ENCODE measurements around the gene RHBDD1. TPM values are rescaled to one million over a fixed set of nuclear protein-coding genes. Genes with fewer than 3 reads are reported as not detected.

RHBDD1 gene
- total and polyA plus RNA-seq, 4 donors = 16.8 to 81.3 (median 30.2) TPM

- H3K27ac ChIP-seq (ENCODE audit: low read depth, low read length) = no peak overlapping the region
- WGBS (ENCODE audit: insufficient coverage) = no CpG with 5 or more reads among the region's 2 CpGs
- H3K4me1 ChIP-seq (ENCODE audit: control insufficient read depth, insufficient read depth, low read length) = no peaks in the 10 kb centered on the region
- no peaks in the 10 kb centered on the region for H3K9me3 ChIP-seq (ENCODE audit: control insufficient read depth, insufficient read depth, low read length)
- H3K27me3 ChIP-seq (ENCODE audit: control insufficient read depth, insufficient read depth, low read length) = no peaks in the 10 kb centered on the region
- no peak for DNase-seq (ENCODE audit: low read depth in 4 of 6, low spot score in 6 of 6)
- no peak overlapping the region for H3K4me3 ChIP-seq (ENCODE audit: low read depth, low read length)
- H3K36me3 ChIP-seq (ENCODE audit: control insufficient read depth, insufficient read depth, low read length) = no peaks in the 10 kb centered on the region
Observed at GRCh38 chr2:227025510-227025909, 189.7 kb downstream of the RHBDD1 start.

GRCh38 chr2:227029426-227030105 is 193.7 kb downstream of the RHBDD1 start:
- no peaks in the 10 kb centered on the region for H3K36me3 ChIP-seq (ENCODE audit: control insufficient read depth, insufficient read depth, low read length)
- no peak overlapping the region for H3K27ac ChIP-seq (ENCODE audit: low read depth, low read length)
- DNase-seq (ENCODE audit: low read depth in 4 of 6, low spot score in 6 of 6) = no peak
- no peaks in the 10 kb centered on the region for H3K4me1 ChIP-seq (ENCODE audit: control insufficient read depth, insufficient read depth, low read length)
- H3K9me3 ChIP-seq (ENCODE audit: control insufficient read depth, insufficient read depth, low read length) = no peaks in the 10 kb centered on the region
- no CpG with 5 or more reads among the region's 3 CpGs for WGBS (ENCODE audit: insufficient coverage)
- no peak overlapping the region for H3K4me3 ChIP-seq (ENCODE audit: low read depth, low read length)
- no peaks in the 10 kb centered on the region for H3K27me3 ChIP-seq (ENCODE audit: control insufficient read depth, insufficient read depth, low read length)

DNA sequence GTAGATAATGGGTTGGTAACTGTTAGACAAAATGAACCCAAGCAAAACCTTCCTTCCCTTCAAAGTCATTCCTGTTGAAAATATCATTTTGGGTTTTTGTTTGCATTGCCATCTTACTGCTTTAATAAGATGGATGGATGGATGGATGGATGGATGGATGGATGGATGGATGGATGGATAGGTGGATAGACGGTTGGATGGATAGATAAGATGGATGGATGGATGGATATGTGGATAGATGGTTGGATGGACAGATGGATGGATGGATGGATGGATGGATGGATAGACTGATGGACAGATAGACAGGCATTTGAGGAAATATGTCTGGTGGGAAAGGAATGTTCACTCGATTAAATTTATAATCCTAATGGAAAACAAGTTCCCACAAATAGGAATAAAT is 194.9 kb downstream of the RHBDD1 start:
- Histone ChIP-seq H3K4me1 (ENCODE audit: control insufficient read depth, insufficient read depth, low read length) (no peaks in the 10 kb centered on the region), H3K4me3 (ENCODE audit: low read depth, low read length) (no peak overlapping the region), H3K36me3 (ENCODE audit: control insufficient read depth, insufficient read depth, low read length) (no peaks in the 10 kb centered on the region), H3K9me3 (ENCODE audit: control insufficient read depth, insufficient read depth, low read length) (no peaks in the 10 kb centered on the region), H3K27ac (ENCODE audit: low read depth, low read length) (no peak overlapping the region), H3K27me3 (ENCODE audit: control insufficient read depth, insufficient read depth, low read length) (no peaks in the 10 kb centered on the region)
- no peak for DNase-seq (ENCODE audit: low read depth in 4 of 6, low spot score in 6 of 6)
- whole genome bisulfite sequencing (ENCODE audit: insufficient coverage) = 100% methylated on average over 1 of the region's 2 CpGs

DNA sequence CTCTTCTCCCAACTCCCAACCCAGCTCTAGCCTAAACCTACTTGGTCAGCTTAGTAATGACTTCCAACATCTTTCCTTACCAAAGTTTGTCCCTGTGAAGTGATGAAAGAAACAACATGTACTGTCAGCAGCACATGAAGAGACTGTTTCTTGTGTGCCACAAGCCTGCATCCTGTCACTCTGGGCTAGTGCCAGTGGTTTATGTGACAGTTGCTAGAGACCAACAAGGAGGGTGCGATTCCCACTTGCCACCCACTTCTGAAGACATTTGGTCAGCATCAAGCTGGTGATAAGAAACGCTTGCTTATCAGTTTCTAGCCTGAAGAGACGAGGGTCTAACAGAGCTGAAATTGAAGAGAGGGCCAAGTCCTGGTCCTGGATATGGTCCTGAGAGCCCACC is 195.5 kb downstream of the RHBDD1 start:
- no peaks in the 10 kb centered on the region for H3K4me1 ChIP-seq (ENCODE audit: control insufficient read depth, insufficient read depth, low read length)
- H3K36me3 ChIP-seq (ENCODE audit: control insufficient read depth, insufficient read depth, low read length) = no peaks in the 10 kb centered on the region
- 62% methylated on average over 3 of the region's 3 CpGs for WGBS (ENCODE audit: insufficient coverage)
- no peaks in the 10 kb centered on the region for H3K27me3 ChIP-seq (ENCODE audit: control insufficient read depth, insufficient read depth, low read length)
- no peaks in the 10 kb centered on the region for H3K9me3 ChIP-seq (ENCODE audit: control insufficient read depth, insufficient read depth, low read length)
- H3K27ac ChIP-seq (ENCODE audit: low read depth, low read length) = no peak overlapping the region
- H3K4me3 ChIP-seq (ENCODE audit: low read depth, low read length) = no peak overlapping the region
- DNase-seq (ENCODE audit: low read depth in 4 of 6, low spot score in 6 of 6) = no peak

DNA sequence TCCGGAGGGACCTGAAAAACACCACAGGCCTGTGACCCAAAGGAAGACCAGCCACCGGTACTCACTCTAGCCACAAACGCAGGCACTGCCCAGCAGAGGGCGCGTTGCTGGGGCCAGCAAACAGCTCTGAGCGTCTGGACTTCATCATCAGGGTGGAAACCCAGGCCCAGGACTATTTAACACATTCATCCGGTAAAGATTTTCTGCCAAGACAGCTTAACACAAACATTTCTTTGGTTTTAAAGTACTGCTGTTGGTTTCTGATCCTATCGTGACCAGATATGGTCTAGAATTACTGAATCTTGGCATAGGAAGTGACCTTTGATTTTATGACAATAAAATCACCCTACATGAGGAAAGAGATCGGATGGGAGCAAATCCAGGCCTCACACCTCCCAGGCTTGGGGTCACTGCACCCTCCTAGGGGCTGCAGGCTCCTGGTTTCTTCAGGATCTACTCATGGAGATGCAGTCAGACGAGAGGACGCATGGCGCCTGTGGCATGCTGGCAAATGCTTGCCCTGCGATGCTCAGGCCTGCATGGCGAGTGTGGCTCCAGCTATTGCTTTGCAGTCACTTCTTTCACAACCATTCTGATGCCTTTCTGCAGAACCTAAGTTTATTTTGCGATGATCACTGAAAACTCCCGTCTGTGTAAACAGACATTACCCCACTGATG is 197.8 kb downstream of the RHBDD1 start:
- Histone ChIP-seq H3K4me1 (ENCODE audit: control insufficient read depth, insufficient read depth, low read length) (no peaks in the 10 kb centered on the region), H3K4me3 (ENCODE audit: low read depth, low read length) (no peak overlapping the region), H3K36me3 (ENCODE audit: control insufficient read depth, insufficient read depth, low read length) (no peaks in the 10 kb centered on the region), H3K27me3 (ENCODE audit: control insufficient read depth, insufficient read depth, low read length) (no peaks in the 10 kb centered on the region), H3K9me3 (ENCODE audit: control insufficient read depth, insufficient read depth, low read length) (no peaks in the 10 kb centered on the region), H3K27ac (ENCODE audit: low read depth, low read length) (no peak overlapping the region)
- DNase-seq (ENCODE audit: low read depth in 4 of 6, low spot score in 6 of 6) = peak in 2 of 6 donors; percentile 9 to 22
- 64% methylated on average over 13 of the region's 16 CpGs for WGBS (ENCODE audit: insufficient coverage)

GRCh38 chr2:227035711-227036367 is 200.0 kb downstream of the RHBDD1 start:
- Histone ChIP-seq H3K36me3 (ENCODE audit: control insufficient read depth, insufficient read depth, low read length) (no peaks in the 10 kb centered on the region), H3K4me1 (ENCODE audit: control insufficient read depth, insufficient read depth, low read length) (no peaks in the 10 kb centered on the region), H3K9me3 (ENCODE audit: control insufficient read depth, insufficient read depth, low read length) (no peaks in the 10 kb centered on the region), H3K27ac (ENCODE audit: low read depth, low read length) (no peak overlapping the region), H3K4me3 (ENCODE audit: low read depth, low read length) (no peak overlapping the region), H3K27me3 (ENCODE audit: control insufficient read depth, insufficient read depth, low read length) (no peaks in the 10 kb centered on the region)
- peak in 2 of 6 donors; percentile 20 to 55 for DNase-seq (ENCODE audit: low read depth in 4 of 6, low spot score in 6 of 6)
- 0% methylated on average over 1 of the region's 7 CpGs for WGBS (ENCODE audit: insufficient coverage)

DNA sequence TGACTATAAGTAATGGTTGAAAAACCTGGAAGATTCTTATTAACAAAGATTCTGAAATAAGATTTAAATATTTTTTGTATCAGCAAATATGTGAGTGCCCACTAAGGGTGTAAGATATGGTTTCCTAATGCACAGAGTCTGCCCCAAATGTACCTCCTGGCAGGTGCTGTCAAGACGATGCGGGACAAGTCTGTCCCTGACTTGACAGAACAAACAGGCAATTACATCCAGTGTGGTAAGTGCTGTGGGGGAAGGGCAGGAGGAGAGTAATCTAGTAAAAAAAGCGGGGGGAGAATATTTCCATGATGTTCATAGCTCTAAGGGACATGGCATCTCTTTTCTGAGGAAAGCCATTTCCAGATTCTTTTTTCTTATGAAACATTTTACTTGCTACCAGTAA is 200.7 kb downstream of the RHBDD1 start:
- Histone ChIP-seq H3K36me3 (ENCODE audit: control insufficient read depth, insufficient read depth, low read length) (no peaks in the 10 kb centered on the region), H3K4me3 (ENCODE audit: low read depth, low read length) (no peak overlapping the region), H3K27me3 (ENCODE audit: control insufficient read depth, insufficient read depth, low read length) (no peaks in the 10 kb centered on the region), H3K27ac (ENCODE audit: low read depth, low read length) (no peak overlapping the region), H3K4me1 (ENCODE audit: control insufficient read depth, insufficient read depth, low read length) (no peaks in the 10 kb centered on the region), H3K9me3 (ENCODE audit: control insufficient read depth, insufficient read depth, low read length) (no peaks in the 10 kb centered on the region)
- no peak for DNase-seq (ENCODE audit: low read depth in 4 of 6, low spot score in 6 of 6)
- 30% methylated on average over 2 of the region's 3 CpGs for WGBS (ENCODE audit: insufficient coverage)

GRCh38 chr2:227038550-227039189 is 202.8 kb downstream of the RHBDD1 start:
- peak in 2 of 6 donors; percentile 21 to 62 for DNase-seq (ENCODE audit: low read depth in 4 of 6, low spot score in 6 of 6)
- H3K36me3 ChIP-seq (ENCODE audit: control insufficient read depth, insufficient read depth, low read length) = no peaks in the 10 kb centered on the region

DNA sequence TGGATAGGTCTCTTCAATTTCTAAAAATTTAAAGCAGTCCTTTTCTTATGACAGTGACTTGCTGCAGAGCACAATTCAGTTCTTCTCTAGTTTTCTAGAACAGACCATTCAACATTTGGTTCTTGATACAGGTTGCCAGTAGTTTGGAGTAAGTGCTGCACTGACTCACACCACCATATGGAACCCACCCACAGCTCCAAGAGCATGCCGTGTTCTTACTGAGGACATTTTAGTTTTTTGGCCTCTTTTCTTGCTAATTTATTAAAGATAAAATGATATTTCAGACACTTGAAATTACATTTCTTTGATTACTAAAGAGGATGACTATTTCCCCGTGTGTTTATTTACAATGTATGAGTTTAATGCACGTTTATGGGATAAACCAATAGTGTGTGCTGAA is 208.1 kb downstream of the RHBDD1 start:
- H3K36me3 ChIP-seq (ENCODE audit: control insufficient read depth, insufficient read depth, low read length) = no peaks in the 10 kb centered on the region
- WGBS (ENCODE audit: insufficient coverage) = no CpG with 5 or more reads among the region's 3 CpGs
- DNase-seq (ENCODE audit: low read depth in 4 of 6, low spot score in 6 of 6) = no peak
- no peaks in the 10 kb centered on the region for H3K9me3 ChIP-seq (ENCODE audit: control insufficient read depth, insufficient read depth, low read length)
- H3K4me3 ChIP-seq (ENCODE audit: low read depth, low read length) = no peak overlapping the region
- H3K27me3 ChIP-seq (ENCODE audit: control insufficient read depth, insufficient read depth, low read length) = no peaks in the 10 kb centered on the region
- no peaks in the 10 kb centered on the region for H3K4me1 ChIP-seq (ENCODE audit: control insufficient read depth, insufficient read depth, low read length)
- H3K27ac ChIP-seq (ENCODE audit: low read depth, low read length) = no peak overlapping the region

More at GRCh38 chr2:227038550-227039189, 202.8 kb downstream of the RHBDD1 start:
- no peaks in the 10 kb centered on the region for H3K9me3 ChIP-seq (ENCODE audit: control insufficient read depth, insufficient read depth, low read length)
- H3K4me1 ChIP-seq (ENCODE audit: control insufficient read depth, insufficient read depth, low read length) = no peaks in the 10 kb centered on the region
- H3K27ac ChIP-seq (ENCODE audit: low read depth, low read length) = no peak overlapping the region
- no CpG with 5 or more reads among the region's 1 CpG for WGBS (ENCODE audit: insufficient coverage)
- H3K4me3 ChIP-seq (ENCODE audit: low read depth, low read length) = no peak overlapping the region
- no peaks in the 10 kb centered on the region for H3K27me3 ChIP-seq (ENCODE audit: control insufficient read depth, insufficient read depth, low read length)

Data from spinal cord (tissue), 10 donors.